NCI-H446 treated with DMSO at 0.1 percent for 48 hours (cell line): ENCODE measurements around the gene CLIC3.

Experiments
- DNase-seq: peaks from one replicate; lab custom pipeline; 2025; lab: John Stamatoyannopoulos, UW

CLIC3 gene

GRCh38 chr9:136951541-136952320 lies 44.6 kb downstream of the CLIC3 start, which contains the start of gene LCN12:
Gene LCN12, plus strand, starts transcription at chr9:136952273. Its CDS starts 55 bp downstream, at chr9:136952328.
- DNase-seq: no peak

- no peak for DNase-seq
Observed at GRCh38 chr9:136950656-136951276, 45.6 kb downstream of the CLIC3 start.

DNA sequence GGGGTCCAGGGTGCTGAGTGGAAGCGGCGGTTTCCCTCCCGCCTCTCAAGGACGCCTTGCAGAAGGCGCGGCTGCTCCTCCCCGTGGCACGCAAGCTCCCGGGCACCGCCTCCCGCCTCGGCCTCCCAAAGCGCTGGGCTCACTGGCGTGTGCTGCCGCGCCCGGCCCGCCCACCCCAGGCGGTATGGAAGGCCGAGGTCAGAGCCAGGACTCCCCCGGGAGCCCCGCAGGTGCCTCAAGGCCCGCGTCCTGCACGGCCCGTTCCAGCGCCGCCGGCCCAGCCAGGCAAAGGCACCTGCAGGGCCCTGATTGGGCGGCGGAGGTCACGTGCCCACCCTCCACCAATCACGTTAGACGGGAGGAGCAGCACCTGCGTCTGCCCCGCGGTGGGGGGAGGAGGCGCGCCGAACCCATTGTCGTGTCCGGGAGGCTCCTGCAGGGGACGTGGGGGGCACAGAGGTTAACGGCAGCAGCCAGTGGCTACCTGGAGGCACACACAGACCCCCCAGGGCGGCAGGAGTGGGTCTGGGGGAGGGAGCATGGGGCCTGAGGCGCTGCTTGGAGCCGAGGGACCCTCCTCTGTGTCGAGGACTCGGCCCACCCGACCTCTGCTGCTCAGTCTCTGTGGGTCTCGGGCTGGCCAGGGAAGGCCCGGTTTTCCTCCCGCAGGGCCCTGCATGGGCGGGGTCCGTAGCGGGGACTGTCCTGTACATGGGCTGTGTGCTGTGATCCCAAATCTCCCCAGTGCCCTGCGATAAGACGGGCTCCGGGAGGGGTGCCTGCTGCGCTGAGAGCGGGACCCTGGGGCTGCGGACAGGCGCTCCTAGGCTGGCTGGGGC lies 46.3 kb downstream of the CLIC3 start:
- DNase-seq: peak; percentile 43

- no peak for DNase-seq
Observed at GRCh38 chr9:136949239-136949816, 47.0 kb downstream of the CLIC3 start.

DNA sequence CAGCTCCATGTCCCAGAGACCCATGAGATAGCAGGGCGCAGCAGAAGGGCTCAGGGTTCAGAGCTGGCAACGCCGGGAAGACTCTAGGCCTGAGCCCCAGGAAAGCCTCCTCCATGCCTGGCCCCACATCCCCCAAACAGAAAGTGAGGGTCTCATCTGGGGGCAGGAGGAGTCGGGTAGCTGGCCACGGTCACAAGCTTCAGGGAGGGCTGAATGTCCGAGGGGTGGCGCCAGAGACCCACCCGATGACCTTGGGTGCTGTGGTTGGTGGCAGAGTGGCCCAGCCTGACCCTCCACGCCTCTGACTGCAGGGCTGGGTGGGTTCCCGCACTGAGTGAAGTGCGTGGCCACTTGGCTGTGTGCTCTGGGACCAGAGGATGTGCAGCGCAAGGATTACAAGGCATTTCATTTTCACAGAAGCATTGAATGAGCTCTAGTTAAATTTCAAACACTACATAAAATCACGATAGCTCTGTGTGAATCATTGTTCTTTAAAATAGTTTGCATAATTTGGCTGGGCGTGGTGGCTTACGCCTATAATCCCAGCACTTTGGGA lies 48.3 kb downstream of the CLIC3 start:
- no peak for DNase-seq

GRCh38 chr9:136947028-136947891 lies 49.1 kb downstream of the CLIC3 start:
- DNase-seq: no peak

DNA sequence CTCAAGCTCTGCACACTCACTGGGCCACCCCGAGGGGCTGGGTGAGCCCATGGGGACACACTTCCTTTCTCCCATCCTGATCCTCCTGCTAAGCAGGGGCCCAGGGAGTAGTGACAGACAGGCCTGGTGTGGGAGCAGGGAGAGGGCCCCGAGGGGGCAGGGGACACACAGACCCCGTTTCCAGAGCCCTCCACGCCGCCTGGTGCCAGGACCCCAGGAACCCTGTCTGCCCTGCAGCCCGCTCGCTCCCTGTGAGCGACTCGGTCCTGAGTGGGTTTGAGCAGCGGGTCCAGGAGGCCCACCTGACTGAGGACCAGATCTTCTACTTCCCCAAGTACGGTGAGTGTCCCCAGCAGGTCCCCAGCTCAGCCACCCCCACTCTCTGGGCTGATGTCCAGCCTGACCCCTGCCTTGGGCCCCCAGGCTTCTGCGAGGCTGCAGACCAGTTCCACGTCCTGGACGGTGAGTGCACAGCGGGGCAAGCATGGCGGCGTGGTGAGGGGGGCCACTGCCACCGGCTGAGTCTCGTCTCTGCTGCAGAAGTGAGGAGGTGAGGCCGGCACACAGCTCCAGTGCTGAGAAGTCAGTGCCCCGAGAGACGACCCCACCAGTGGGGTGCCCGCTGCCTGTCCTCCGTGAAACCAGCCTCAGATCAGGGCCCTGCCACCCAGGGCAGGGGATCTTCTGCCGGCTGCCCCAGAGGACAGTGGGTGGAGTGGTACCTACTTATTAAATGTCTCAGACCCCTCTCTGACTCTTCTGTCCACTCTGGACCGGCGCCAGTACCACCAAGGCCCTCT lies 49.9 kb downstream of the CLIC3 start:
- DNase-seq: no peak

DNA sequence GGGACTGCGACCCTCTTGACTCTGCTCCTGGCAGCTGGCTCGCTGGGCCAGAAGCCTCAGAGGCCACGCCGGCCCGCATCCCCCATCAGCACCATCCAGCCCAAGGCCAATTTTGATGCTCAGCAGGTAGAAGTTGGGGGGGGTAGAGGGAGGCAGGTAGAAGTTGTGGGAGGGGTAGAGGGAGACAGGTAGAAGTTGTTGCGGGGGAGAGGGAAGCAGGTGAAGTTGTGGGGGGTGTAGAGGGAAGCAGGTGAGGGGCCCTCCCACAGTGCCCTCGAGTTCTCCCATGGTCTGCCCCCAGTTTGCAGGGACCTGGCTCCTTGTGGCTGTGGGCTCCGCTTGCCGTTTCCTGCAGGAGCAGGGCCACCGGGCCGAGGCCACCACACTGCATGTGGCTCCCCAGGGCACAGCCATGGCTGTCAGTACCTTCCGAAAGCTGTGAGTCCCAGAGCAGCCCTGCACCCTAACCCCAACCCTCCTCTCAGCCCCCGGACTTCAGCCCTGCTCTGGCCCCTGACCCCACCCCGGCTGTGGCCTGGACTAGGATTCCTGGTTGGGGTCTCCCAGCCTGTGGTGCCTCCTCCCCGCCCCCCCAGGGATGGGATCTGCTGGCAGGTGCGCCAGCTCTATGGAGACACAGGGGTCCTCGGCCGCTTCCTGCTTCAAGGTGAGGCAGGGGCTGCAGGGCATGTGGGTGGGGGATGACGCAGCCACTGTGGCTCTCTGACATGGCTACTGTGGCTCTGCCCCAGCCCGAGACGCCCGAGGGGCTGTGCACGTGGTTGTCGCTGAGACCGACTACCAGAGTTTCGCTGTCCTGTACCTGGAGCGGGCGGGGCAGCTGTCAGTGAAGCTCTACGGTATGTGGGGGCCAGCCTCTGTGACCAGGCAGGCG lies 50.8 kb downstream of the CLIC3 start:
- no peak for DNase-seq
